Ishikawa (cell line): ENCODE data around the gene IQCM.

Experiments used
- CREB1 ChIP-seq: IDR thresholded peaks from 2 replicates; pipeline ENCODE4 v1.6.1; 2012; ENCODE audit warnings: low read depth
- TAF1 ChIP-seq: IDR thresholded peaks from 2 replicates; pipeline ENCODE4 v1.6.1; 2012; ENCODE audit warnings: low read depth, mild to moderate bottlenecking

GRCh38 chr4:149604827-149605226, 210.8 kb downstream of the IQCM start:
- TF ChIP-seq CREB1 (no peak), TAF1 (no peak)
